GM18907 (cell line): Measurements from ENCODE around the gene CLTB.

Source experiments
- ATAC-seq: cut with Tn5 transposase; IDR thresholded peaks from one replicate; pipeline ENCODE4 v1.9.1; 2021; ENCODE audit warnings: mild to moderate bottlenecking, moderate library complexity; ENCODE audit not compliant: unreplicated experiment

Gene CLTB

GRCh38 chr5:176383961-176384360 is 32.4 kb downstream of the CLTB start:
- no peak for ATAC-seq

GRCh38 chr5:176383248-176383905 is 33.0 kb downstream of the CLTB start:
- no peak for ATAC-seq

- ATAC-seq = no peak
Measured at GRCh38 chr5:176382721-176383120, 33.6 kb downstream of the CLTB start.

- ATAC-seq = no peak
Measured at GRCh38 chr5:176381979-176382378, 34.4 kb downstream of the CLTB start.

GRCh38 chr5:176381423-176381822 is 34.9 kb downstream of the CLTB start:
- no peak for ATAC-seq

DNA sequence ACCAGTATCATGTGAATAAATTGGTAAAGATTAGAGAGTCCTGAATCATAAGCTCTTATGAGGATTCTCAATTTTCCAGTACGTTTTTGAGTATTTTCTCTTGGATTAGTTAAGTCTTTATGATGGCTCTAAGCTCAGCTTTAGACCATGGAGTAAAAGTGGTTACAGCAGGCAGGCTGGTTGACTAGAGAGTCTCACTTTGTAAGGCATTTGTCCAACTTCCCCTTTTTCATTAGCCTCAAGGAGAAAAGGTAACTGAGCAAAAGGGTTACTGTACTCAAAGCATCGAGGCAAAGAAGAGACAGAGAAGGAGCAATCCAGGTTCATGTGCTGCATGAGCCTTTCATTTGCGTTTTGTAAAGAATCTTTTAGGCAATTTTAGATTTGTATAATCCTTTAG is 36.5 kb downstream of the CLTB start:
- ATAC-seq = no peak

GRCh38 chr5:176373100-176373818 is 43.1 kb downstream of the CLTB start:
- no peak for ATAC-seq

DNA sequence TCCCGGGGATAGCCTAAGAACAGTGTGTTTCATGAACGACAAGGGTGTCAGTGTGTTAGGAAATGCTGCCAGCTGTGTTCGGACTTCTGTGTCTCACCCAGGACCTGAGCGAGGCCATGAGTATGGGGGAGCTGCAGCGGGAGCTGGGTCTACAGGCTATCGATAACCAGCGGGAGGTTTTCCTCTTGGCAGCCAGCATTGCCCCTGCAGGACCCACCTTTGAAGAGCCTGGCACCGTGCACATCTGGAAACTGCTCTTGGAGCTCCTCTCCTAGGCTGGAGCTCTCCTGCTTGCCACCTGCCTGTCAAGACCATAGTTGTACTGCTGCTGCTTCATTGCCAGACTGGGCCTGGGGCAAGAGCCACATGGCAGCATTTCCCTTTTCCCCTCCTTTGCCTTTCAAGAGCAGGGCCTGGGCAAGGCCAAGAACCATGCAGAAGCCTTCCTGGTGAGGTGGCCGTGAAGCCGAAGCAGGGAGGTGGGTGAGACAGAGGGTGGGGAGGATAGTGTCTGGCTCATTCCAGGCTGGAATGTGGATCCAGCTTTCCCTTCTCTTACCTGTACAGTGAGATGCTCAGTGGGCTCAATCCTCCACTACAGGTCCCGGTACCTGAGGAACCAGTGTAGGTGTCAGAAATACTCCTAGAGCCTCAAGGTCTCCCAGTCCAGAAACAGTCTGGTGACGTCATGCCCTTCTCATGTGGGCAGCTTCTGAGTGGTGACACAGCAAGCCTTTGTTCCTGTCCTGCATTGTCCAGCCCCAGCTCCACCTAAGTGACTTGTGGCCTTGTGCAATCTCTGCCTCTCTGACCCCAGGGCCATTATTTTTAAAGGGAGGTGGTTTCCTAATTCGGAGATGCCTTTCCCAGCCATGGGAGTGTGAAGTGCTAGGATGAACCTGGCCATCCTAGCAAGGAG is 44.5 kb downstream of the CLTB start:
- no peak for ATAC-seq

- no peak for ATAC-seq
Measured at GRCh38 chr5:176369934-176370711, 46.2 kb downstream of the CLTB start.

DNA sequence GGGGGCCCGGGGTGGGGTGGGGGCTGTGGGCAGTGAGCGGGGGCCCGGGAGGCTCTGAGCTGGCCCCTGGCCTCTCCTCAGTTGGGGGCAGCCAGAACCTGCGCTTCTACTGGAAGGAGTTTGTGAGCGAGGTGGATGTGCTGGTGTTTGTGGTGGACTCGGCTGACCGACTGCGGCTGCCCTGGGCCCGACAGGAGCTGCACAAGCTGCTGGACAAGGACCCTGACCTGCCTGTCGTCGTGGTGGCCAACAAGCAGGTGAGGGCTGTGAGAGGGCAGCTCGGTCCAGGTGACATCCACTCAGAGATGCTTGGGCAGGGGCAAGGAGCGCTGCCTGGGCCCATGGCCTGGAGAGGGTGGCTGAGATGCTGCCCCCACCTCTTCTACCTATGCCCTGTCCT is 47.6 kb downstream of the CLTB start:
- no peak for ATAC-seq

GRCh38 chr5:176366232-176366894 is 50.0 kb downstream of the CLTB start:
- ATAC-seq = no peak

DNA sequence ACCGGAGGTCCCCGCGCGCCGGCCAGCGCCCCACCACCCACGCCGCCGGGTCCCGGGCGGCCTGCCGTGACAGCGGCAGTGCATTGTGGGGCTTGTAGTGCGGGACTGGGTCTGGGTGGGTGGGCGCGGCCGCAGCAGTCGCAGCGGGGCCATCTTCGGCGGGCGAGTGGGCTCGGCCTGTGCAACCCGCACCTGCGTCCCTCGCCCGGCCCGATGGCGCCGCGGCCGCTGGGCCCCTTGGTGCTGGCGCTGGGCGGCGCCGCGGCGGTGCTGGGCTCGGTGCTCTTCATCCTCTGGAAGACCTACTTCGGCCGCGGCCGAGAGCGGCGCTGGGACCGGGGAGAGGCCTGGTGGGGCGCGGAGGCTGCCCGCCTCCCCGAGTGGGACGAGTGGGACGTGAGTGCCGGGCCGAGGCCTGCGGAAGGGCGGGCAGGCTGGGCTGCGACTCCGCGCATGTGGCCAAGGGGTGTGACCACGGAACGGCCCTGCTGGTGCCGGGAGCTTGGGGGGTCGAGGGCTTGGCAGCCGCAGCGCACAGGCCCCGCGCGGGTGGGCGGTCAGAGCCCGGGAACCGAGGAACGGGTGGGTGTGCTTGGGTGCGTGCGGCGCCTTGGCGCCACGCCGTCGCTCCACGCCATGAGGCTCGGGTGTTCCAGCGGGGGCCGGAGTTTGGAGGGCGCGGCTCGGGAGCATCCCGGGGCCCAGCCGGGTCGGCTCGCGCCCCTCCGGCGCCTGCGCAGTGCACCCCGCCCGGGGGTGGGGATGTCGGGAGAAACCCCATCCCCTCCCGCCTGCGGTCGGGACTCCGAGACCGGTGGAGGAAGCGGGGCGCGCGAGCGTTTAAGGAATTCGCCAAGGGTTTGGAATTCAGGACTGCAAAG is 50.7 kb downstream of the CLTB start, which contains the start of gene ARL10:
Gene ARL10 (plus strand): TSS at position 137 of the 881 bp plus-strand sequence. CDS start 77 bp downstream, at position 214.
- peak; percentile 34 for ATAC-seq

DNA sequence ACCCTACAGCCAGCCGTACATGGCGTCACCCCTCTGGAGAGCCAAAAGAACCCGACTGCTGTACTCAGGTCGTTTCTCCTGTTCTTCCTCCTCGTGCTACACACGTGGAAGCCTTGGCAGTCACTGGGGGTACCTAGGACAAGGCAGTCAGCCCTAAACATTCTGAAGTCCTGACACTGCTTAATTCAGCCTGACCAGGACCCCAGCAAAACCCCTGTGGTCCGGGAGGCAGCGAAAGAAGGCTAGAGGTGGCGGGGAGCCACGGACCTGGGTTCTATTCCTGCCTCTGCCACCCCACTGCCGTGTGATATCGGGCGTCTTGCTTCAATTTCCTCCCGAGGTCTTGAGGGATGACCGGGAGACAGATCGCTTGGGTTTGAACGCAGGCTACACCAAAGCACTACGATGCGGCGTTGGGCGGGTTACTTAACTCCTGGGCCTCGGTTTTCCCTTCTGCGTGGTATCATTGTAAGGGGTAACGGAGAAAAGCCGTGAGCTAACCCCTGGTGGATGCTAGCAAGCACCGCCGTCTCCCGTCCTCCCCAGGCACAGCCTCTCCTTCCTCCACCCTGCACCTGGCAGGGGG is 51.5 kb downstream of the CLTB start:
- no peak for ATAC-seq

DNA sequence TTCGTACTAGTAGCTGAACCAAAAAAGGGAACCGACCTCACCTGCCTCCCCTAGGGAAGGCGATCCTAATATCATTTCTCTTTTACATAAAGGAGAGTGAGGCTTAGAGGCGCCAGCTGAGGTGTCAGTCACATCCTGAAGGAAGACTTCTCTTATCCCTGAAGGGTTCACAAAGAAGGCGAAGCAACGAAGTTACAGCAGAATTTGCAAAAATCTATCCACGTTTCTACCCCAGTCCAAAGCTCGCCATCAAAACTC is 54.2 kb downstream of the CLTB start:
- peak; percentile 15 for ATAC-seq

DNA sequence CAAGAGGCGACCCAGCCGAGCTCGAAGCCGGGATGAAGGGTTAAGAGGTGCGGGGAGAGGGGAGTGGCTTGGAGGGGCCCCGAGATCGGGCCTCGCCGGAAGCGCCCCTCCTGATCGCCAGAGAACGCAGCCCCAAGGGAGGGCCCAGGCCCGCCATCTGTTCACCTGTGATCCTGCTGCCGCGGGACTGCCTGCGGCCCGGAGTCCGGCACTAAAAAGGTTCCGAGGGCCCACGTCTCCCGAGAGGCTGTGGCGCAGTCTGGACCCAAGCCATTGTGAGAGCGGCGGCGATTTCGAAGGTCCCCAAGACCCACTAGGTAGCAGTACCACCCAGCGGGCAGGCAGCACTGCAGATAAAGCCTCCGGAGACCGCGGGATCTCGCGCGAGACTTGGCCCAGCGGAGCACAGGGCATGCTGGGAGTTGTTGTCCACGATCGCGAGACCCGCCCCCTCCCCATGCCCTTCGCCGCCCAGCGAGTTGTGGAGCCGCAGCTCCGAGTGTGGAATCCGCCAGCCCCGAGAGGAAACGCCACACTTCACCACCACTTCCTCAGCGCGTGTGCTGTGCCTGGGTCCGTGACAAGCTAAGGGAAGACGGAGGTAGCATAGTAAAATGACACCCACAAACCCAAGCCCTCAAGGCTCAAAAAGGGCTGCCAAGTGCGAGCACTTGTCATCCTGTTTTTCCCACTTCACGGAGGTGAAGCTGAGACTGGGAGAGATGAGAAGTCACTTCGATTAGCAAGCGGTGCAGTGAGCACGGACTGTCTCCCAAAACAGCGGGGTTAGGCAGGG is 54.7 kb downstream of the CLTB start, which contains the start of gene KIAA1191:
Gene KIAA1191 (minus strand): TSS at position 328 of the 796 bp plus-strand sequence. CDS start 2,256 bp downstream, outside the sequence.
- peak; percentile 92 for ATAC-seq

- peak; percentile 18 for ATAC-seq
Measured at GRCh38 chr5:176360894-176361436, 55.4 kb downstream of the CLTB start.

DNA sequence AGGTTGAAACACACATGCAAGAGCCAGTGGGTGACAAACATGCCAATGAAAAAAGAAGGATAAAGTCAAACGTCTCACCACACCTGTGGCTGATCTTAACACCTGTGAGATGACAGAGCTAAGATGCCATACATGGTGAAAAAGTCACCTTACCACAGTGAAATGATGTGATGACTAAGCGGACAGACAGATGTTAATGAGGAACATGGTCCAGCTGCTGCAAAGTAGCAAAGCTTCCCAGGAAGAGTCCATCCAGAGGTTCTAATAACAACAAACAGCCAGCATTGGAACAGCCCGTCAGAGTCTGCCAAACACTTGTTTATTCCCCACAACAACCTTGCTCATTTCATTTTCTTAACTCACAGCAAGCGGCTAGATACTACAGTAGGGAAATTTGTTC is 56.7 kb downstream of the CLTB start:
- no peak for ATAC-seq

DNA sequence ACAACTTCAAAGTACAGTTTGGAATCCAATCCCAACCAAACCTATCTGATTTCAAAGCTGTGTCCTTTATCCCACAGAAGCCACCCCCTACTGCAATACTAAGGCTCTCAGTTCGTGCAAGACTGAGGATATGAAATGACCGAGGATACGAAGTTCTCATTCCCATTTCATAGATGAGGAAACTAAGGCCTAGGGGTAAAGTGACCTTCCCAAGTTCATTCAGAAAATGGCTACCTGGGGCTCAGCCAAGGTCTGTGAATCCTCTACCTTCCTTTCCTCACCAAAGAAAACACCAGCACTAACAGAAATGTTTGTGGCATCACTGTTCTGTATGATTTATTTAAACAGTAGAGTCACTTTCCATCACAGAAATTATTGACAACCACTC is 60.2 kb downstream of the CLTB start:
- no peak for ATAC-seq
